GM18520 (cell line): ENCODE results near the gene NT5C2.
"Not testable (repeated sequence)": the region's sequence is repeated elsewhere in the genome, so short reads cannot be mapped to it uniquely, and the experiment has no call there.

Experiments used
- ATAC-seq: cut with Tn5 transposase; IDR thresholded peaks from one replicate; pipeline ENCODE4 v1.9.1; 2021; ENCODE audit not compliant: unreplicated experiment

NT5C2 gene

GRCh38 chr10:103202319-103202718 lies 9.2 kb upstream of the NT5C2 start:
- ATAC-seq = no peak

- ATAC-seq = no peak
These were observed 6.4 kb upstream of the NT5C2 start for GRCh38 chr10:103199488-103199887.

- no peak for ATAC-seq
These were observed 5.6 kb upstream of the NT5C2 start for GRCh38 chr10:103198648-103199047.

GRCh38 chr10:103197903-103198302 lies 4.8 kb upstream of the NT5C2 start:
- ATAC-seq = no peak

GRCh38 chr10:103197174-103197573 lies 4.1 kb upstream of the NT5C2 start:
- no peak for ATAC-seq

- ATAC-seq = no peak
These were observed 3.4 kb upstream of the NT5C2 start for GRCh38 chr10:103196516-103196915.

GRCh38 chr10:103193820-103194529 lies 903 bp upstream of the NT5C2 start:
- no peak for ATAC-seq

- ATAC-seq = peak; percentile 40
These were observed 493 bp downstream of the NT5C2 start for GRCh38 chr10:103192451-103193106.

- ATAC-seq = no peak
These were observed 1.0 kb downstream of the NT5C2 start for GRCh38 chr10:103192089-103192450.

- not testable (repeated sequence) for ATAC-seq
These were observed 1.9 kb downstream of the NT5C2 start for GRCh38 chr10:103191198-103191597.

GRCh38 chr10:103188853-103189252 lies 4.2 kb downstream of the NT5C2 start:
- no peak for ATAC-seq

- no peak for ATAC-seq
These were observed 6.9 kb downstream of the NT5C2 start for GRCh38 chr10:103186128-103186527.

GRCh38 chr10:103184615-103185014 lies 8.5 kb downstream of the NT5C2 start:
- ATAC-seq = no peak

- not testable (repeated sequence) for ATAC-seq
These were observed 9.1 kb downstream of the NT5C2 start for GRCh38 chr10:103183991-103184451.

- no peak for ATAC-seq
These were observed 11.8 kb downstream of the NT5C2 start for GRCh38 chr10:103181244-103181643.

GRCh38 chr10:103180491-103180890 lies 12.6 kb downstream of the NT5C2 start:
- no peak for ATAC-seq

- no peak for ATAC-seq
These were observed 15.9 kb downstream of the NT5C2 start for GRCh38 chr10:103177123-103177522.

- ATAC-seq = no peak
These were observed 17.3 kb downstream of the NT5C2 start for GRCh38 chr10:103175580-103176285.

GRCh38 chr10:103174324-103174723 lies 18.7 kb downstream of the NT5C2 start:
- not testable (repeated sequence) for ATAC-seq

GRCh38 chr10:103171278-103171677 lies 21.8 kb downstream of the NT5C2 start:
- ATAC-seq = no peak

- no peak for ATAC-seq
These were observed 24.6 kb downstream of the NT5C2 start for GRCh38 chr10:103168438-103168837.

GRCh38 chr10:103167554-103167953 lies 25.5 kb downstream of the NT5C2 start:
- ATAC-seq = not testable (repeated sequence)
